Jurkat, Clone E6-1 (cell line): ENCODE measurements around the gene CEP128. TPM values are rescaled to one million over a fixed set of nuclear protein-coding genes. Genes with fewer than 3 reads are reported as not detected.

Experiments used
- DNase-seq: peaks from one replicate; pipeline ENCODE4 v3.0.0-alpha.2; 2011; ENCODE audit warnings: low read depth, low spot score
- H3K4me3 ChIP-seq: 2 replicates; pipeline ENCODE4 v1.5.1; 2011; ENCODE audit warnings: mild to moderate bottlenecking, low read length, control low read depth, moderate library complexity
- polyA plus RNA-seq: library from polyadenylated mRNA; unstranded; fragments of >200 nt; gene quantifications from one replicate; pipeline ENCODE4 v1.2.1, GENCODE V29; 2012; ENCODE audit warnings: missing spikeins; ENCODE audit not compliant: insufficient read length, insufficient read depth

The CEP128 gene
- 9.2 TPM for polyA plus RNA-seq

- peak; percentile 73 for DNase-seq
- H3K4me3 ChIP-seq, result peak within 1 kb of the TSS; percentile 64
Observed at GRCh38 chr14:80941241-80942185, at the start of gene CEP128. Gene CEP128 (minus strand): TSS chr14:80941738.

GRCh38 chr14:80988735-80989429 is 47.3 kb upstream of the CEP128 start:
- H3K4me3 ChIP-seq, result no peak overlapping the region
- no peak for DNase-seq

- no peak overlapping the region for H3K4me3 ChIP-seq
- DNase-seq, result no peak
Observed at GRCh38 chr14:80988192-80988591, 46.7 kb upstream of the CEP128 start.

- H3K4me3 ChIP-seq, result no peak overlapping the region
- DNase-seq, result peak; percentile 87
Observed at GRCh38 chr14:80987235-80988032, 45.9 kb upstream of the CEP128 start.

GRCh38 chr14:80982711-80983110 is 41.2 kb upstream of the CEP128 start:
- H3K4me3 ChIP-seq, result no peak overlapping the region
- DNase-seq, result no peak

- H3K4me3 ChIP-seq, result no peak overlapping the region
- no peak for DNase-seq
Observed at GRCh38 chr14:80981673-80982072, 40.1 kb upstream of the CEP128 start.

GRCh38 chr14:80981156-80981555 is 39.6 kb upstream of the CEP128 start:
- DNase-seq, result no peak

GRCh38 chr14:80979951-80980350 is 38.4 kb upstream of the CEP128 start:
- no peak overlapping the region for H3K4me3 ChIP-seq
- no peak for DNase-seq

More at GRCh38 chr14:80981156-80981555, 39.6 kb upstream of the CEP128 start:
- H3K4me3 ChIP-seq, result no peak overlapping the region

- peak overlapping the region; percentile 3; the same call in 1 of the 2 replicates for H3K4me3 ChIP-seq
- DNase-seq, result peak; percentile 99
Observed at GRCh38 chr14:80978403-80978802, 36.9 kb upstream of the CEP128 start.

GRCh38 chr14:80977221-80977620 is 35.7 kb upstream of the CEP128 start:
- no peak overlapping the region for H3K4me3 ChIP-seq
- DNase-seq, result no peak

GRCh38 chr14:80974679-80975078 is 33.1 kb upstream of the CEP128 start:
- no peak overlapping the region for H3K4me3 ChIP-seq
- no peak for DNase-seq

GRCh38 chr14:80973931-80974641 is 32.5 kb upstream of the CEP128 start:
- peak; percentile 91 for DNase-seq
- H3K4me3 ChIP-seq, result peak overlapping the region; percentile 39

- DNase-seq, result no peak
- no peak overlapping the region for H3K4me3 ChIP-seq
Observed at GRCh38 chr14:80965037-80965436, 23.5 kb upstream of the CEP128 start.

GRCh38 chr14:80959496-80959895 is 18.0 kb upstream of the CEP128 start:
- H3K4me3 ChIP-seq, result peak overlapping the region; percentile 88
- DNase-seq, result peak; percentile 99

- H3K4me3 ChIP-seq, result peak overlapping the region; percentile 88
Observed at GRCh38 chr14:80958939-80959338, 17.4 kb upstream of the CEP128 start.

GRCh38 chr14:80958226-80958625 is 16.7 kb upstream of the CEP128 start:
- peak; percentile 66 for DNase-seq
- H3K4me3 ChIP-seq, result peak overlapping the region; percentile 88

More at GRCh38 chr14:80958939-80959338, 17.4 kb upstream of the CEP128 start:
- no peak for DNase-seq

- peak overlapping the region; percentile 88 for H3K4me3 ChIP-seq
- no peak for DNase-seq
Observed at GRCh38 chr14:80957613-80958012, 16.1 kb upstream of the CEP128 start.

- peak overlapping the region; percentile 88 for H3K4me3 ChIP-seq
- no peak for DNase-seq
Observed at GRCh38 chr14:80956922-80957321, 15.4 kb upstream of the CEP128 start.

- no peak for DNase-seq
- H3K4me3 ChIP-seq, result peak overlapping the region; percentile 88
Observed at GRCh38 chr14:80956102-80956501, 14.6 kb upstream of the CEP128 start.
